GM12878 (cell line): ENCODE results near the gene SRMS. TPM values are rescaled to one million over a fixed set of nuclear protein-coding genes. Genes with fewer than 3 reads are reported as not detected.

ENCODE experiments used
- ATAC-seq: fragments of 200-7000 bp; cut with Tn5 transposase; 3 replicates; pipeline ENCODE4 v1.9.1; 2020; ENCODE audit warnings: mild to moderate bottlenecking, moderate library complexity
- BruUV-seq: library from RNA; stranded (reverse); fragments of 400-500 nt; replicated peaks from 2 replicates; lab custom pipeline; 2021; lab: Mats Ljungman, UMichigan
- CTCF ChIA-PET: fragments of 300-600 bp; sonication (Branson Sonifier 250); formaldehyde crosslinking; extraction: SDS; loops from one replicate; lab custom pipeline; 2021; ENCODE audit warnings: inconsistent platforms; lab: Yijun Ruan, JAX
- POLR2A ChIA-PET: fragments of 350-600 bp; formaldehyde crosslinking; extraction: SDS; loops from one replicate; lab custom pipeline; 2021; ENCODE audit warnings: inconsistent platforms; lab: Charles Lee
- RAD21 ChIA-PET: fragments of 300-600 bp; sonication (Branson Sonifier 250); formaldehyde crosslinking; loops from one replicate; lab custom pipeline; 2023; ENCODE audit warnings: antibody characterized with exemption; ENCODE audit not compliant: unreplicated experiment; lab: Charles Lee
- SMC1A ChIA-PET: fragments of 300-600 bp; sonication (Branson Sonifier 250); formaldehyde crosslinking; loops from one replicate; lab custom pipeline; 2023; ENCODE audit not compliant: unreplicated experiment, uncharacterized antibody; lab: Charles Lee
- DNase-seq: peaks from one replicate; pipeline ENCODE4 v3.0.0-alpha.2; 2011; ENCODE audit warnings: low read depth, low spot score
- FAIRE-seq: peaks from 3 replicates; lab custom pipeline; 2011; peaks lifted over from hg19 to GRCh38; lab: Jason Lieb, UNC
- H2AFZ ChIP-seq: 2 replicates; pipeline ENCODE4 v1.6.0; 2011; ENCODE audit warnings: low read depth, low read length, control low read depth; ENCODE audit not compliant: control insufficient read depth
- H3K27ac ChIP-seq: 2 replicates; pipeline ENCODE4 v1.5.1; 2011; ENCODE audit warnings: control low read depth; ENCODE audit not compliant: control insufficient read depth, insufficient read depth
- H3K27me3 ChIP-seq, 2 experiments: replicated peaks in 1 of 2; 2 replicates each; pipeline versions ENCODE4 v1.6.0 to v1.6.1; 2011; ENCODE audit warnings: low read length in 1 of 2; ENCODE audit not compliant: control insufficient read depth in 2 of 2, insufficient read depth in 2 of 2
- H3K36me3 ChIP-seq, 2 experiments: 2 replicates each; pipeline ENCODE4 v1.5.1; 2011; ENCODE audit warnings: low read length in 1 of 2; ENCODE audit not compliant: control insufficient read depth in 2 of 2, insufficient read depth in 2 of 2
- H3K4me1 ChIP-seq: 2 replicates; pipeline ENCODE4 v1.6.1; 2011; ENCODE audit warnings: mild to moderate bottlenecking, low read length, moderate library complexity, mixed read lengths; ENCODE audit not compliant: control insufficient read depth, insufficient read depth
- H3K4me2 ChIP-seq: 2 replicates; pipeline ENCODE4 v1.6.0; 2011; ENCODE audit warnings: control low read depth; ENCODE audit not compliant: control insufficient read depth, insufficient read depth
- H3K4me3 ChIP-seq: fragments of 200-600 bp; sonication (generic); 2 replicates; pipeline ENCODE4 v1.5.1; 2016
- H3K79me2 ChIP-seq: 2 replicates; pipeline ENCODE4 v1.6.0; 2011; ENCODE audit warnings: low read length; ENCODE audit not compliant: control insufficient read depth, insufficient read depth
- H3K9ac ChIP-seq: 2 replicates; pipeline ENCODE4 v1.8.0; 2011; ENCODE audit warnings: low read length, control low read depth, mixed read lengths; ENCODE audit not compliant: control insufficient read depth, insufficient read depth
- H3K9me3 ChIP-seq: replicated peaks from 3 replicates; pipeline ENCODE4 v1.5.1; 2011; ENCODE audit warnings: mild to moderate bottlenecking, low read length; ENCODE audit not compliant: control insufficient read depth, insufficient read depth
- H4K20me1 ChIP-seq: 2 replicates; pipeline ENCODE4 v1.6.0; 2011; ENCODE audit not compliant: control insufficient read depth, insufficient read depth
- ATF3 ChIP-seq: IDR thresholded peaks from 2 replicates; pipeline ENCODE4 v1.6.1; 2011; ENCODE audit warnings: low read depth, mild to moderate bottlenecking, low read length, moderate library complexity, borderline replicate concordance; ENCODE audit errors: extremely low read depth
- BHLHE40 ChIP-seq, 2 experiments: fragments of 450-650 bp in 1 of 2; IDR thresholded peaks; 2 replicates each; pipeline ENCODE4 v1.6.1; 2011 to 2017; ENCODE audit warnings: low read depth in 2 of 2, borderline replicate concordance in 1 of 2, improper control_type of control experiment in 1 of 2, low read length in 1 of 2, mild to moderate bottlenecking in 1 of 2
- CREB1 ChIP-seq: IDR thresholded peaks from 2 replicates; pipeline ENCODE4 v1.6.1; 2012; ENCODE audit warnings: low read depth, mild to moderate bottlenecking, inconsistent platforms
- IKZF1 ChIP-seq: fragments of 450-650 bp; conservative IDR thresholded peaks from 2 replicates; pipeline ENCODE4 v1.6.1; 2017; ENCODE audit warnings: antibody characterized with exemption, mild to moderate bottlenecking
- POLR2AphosphoS2 ChIP-seq: IDR thresholded peaks from 2 replicates; pipeline ENCODE4 v1.6.1; 2011; ENCODE audit warnings: low read depth, mild to moderate bottlenecking, low read length, improper control_type of control experiment, moderate library complexity
- SMAD1 ChIP-seq: fragments of 450-650 bp; IDR thresholded peaks from 2 replicates; pipeline ENCODE4 v1.6.1; 2018; ENCODE audit warnings: mild to moderate bottlenecking, low read depth; ENCODE audit not compliant: partially characterized antibody
- SPI1 ChIP-seq: IDR thresholded peaks from 2 replicates; pipeline ENCODE4 v1.6.1; 2011; ENCODE audit warnings: low read depth, mild to moderate bottlenecking, low read length, moderate library complexity, borderline replicate concordance; ENCODE audit not compliant: insufficient read depth
- WGBS: methylation state at CpG from one replicate; pipeline ENCODE4 v1.1.6; 2016; ENCODE audit warnings: low lambda C conversion rate; ENCODE audit not compliant: insufficient replicate concordance, insufficient coverage; ENCODE audit errors: missing lambda C conversion rate; 5-methylcytosine and 5-hydroxymethylcytosine counted together
- in situ Hi-C: fragments of 300-500 bp; cut with MboI; formaldehyde crosslinking; loops from 9 replicates; pipeline ENCODE4 v1.14.3; 2018; ENCODE audit warnings: mixed read lengths
- intact Hi-C: fragments of 100-400 bp; cut with micrococcal nuclease; formaldehyde crosslinking; loops from one replicate; pipeline ENCODE4 v1.14.2; 2022; ENCODE audit not compliant: unreplicated experiment
- polyA plus RNA-seq, 11 experiments: library from polyadenylated mRNA; depleted of rRNA in 4 of 11; unstranded in 6 of 11; stranded (reverse) in 5 of 11; fragments of >200 nt; fragmentation: Nextera tagmentation in 4 of 11; fragmentation: Illumina TruSeq in 1 of 11; extraction: Ambion mirVana in 4 of 11; extraction: Trizol in 1 of 11; gene quantifications; 1 replicate in 1 of 11; 2 replicates in 10 of 11; pipeline versions ENCODE4 v1.2.1 to v1.2.3, GENCODE V29; 2011 to 2016; ENCODE audit warnings: inconsistent platforms in 2 of 11, missing spikeins in 2 of 11, low read depth in 1 of 11
- total RNA-seq, 4 experiments: library from RNA; depleted of rRNA in 3 of 4; stranded (reverse); fragments of >200 nt in 3 of 4; fragmentation: Illumina TruSeq in 1 of 4; extraction: Trizol in 1 of 4; gene quantifications; 2 replicates each; pipeline versions ENCODE4 v1.2.1 to v1.2.3, GENCODE V29; 2013 to 2021

Gene SRMS
- total and polyA plus RNA-seq, 10 of the 15 experiments (the other 5 are each of a cell fraction or from before 2014, with no cell fraction given) = not detected

- no peak for TF ChIP-seq CREB1
- TF ChIP-seq IKZF1 = no peak
- TF ChIP-seq SPI1 = no peak
- no peak for TF ChIP-seq BHLHE40 (IDR thresholded peaks at IDR 0.05; ENCODE audit: borderline replicate concordance in 1 of 2, low read depth in 2 of 2, low read length in 1 of 2)
- no peak for TF ChIP-seq POLR2AphosphoS2
- TF ChIP-seq SMAD1 = no peak
- no peak for TF ChIP-seq ATF3
- WGBS = 42% methylated on average over 30 of the region's 30 CpGs
- H3K27me3 ChIP-seq = no peaks in the 10 kb centered on the region; a peak in 1 of 4 replicates
- CTCF ChIA-PET = no interaction called here
- RAD21 ChIA-PET = no interaction called here
- no peak overlapping the region for H3K27ac ChIP-seq
- H2AFZ ChIP-seq = no peak overlapping the region
- SMC1A ChIA-PET = no interaction called here
- H4K20me1 ChIP-seq = no peaks in the 10 kb centered on the region
- H3K9me3 ChIP-seq = no peaks in the 10 kb centered on the region; the same call in 2 of the 3 replicates
- no peaks in the 10 kb centered on the region for H3K36me3 ChIP-seq
- H3K4me2 ChIP-seq = no peak overlapping the region
- no peak overlapping the region for H3K9ac ChIP-seq
- H3K4me1 ChIP-seq = no peaks in the 10 kb centered on the region
- in situ Hi-C loops (no loop called here), intact Hi-C loops (no loop called here)
- no peaks in the 10 kb centered on the region for H3K79me2 ChIP-seq
- ATAC-seq = no peak
- no peak overlapping the region for H3K4me3 ChIP-seq
- POLR2A ChIA-PET = no interaction called here
- DNase-seq = no peak
- no TSS peak for BruUV-seq
- no peak for FAIRE-seq
Measured at GRCh38 chr20:63507083-63507743, 40.3 kb downstream of the SRMS start.
